Astrocyte of the cerebellum (primary cell): ENCODE measurements around the gene C1orf210.

Experiments used
- DNase-seq: peaks from one replicate; pipeline ENCODE4 v3.0.0-alpha.2; 2011; ENCODE audit warnings: low read depth
- H3K4me3 ChIP-seq: 2 replicates; pipeline ENCODE4 v1.5.1; 2011; ENCODE audit warnings: mild to moderate bottlenecking, low read depth, low read length, moderate library complexity
- in situ Hi-C: cut with HindIII; loops from 2 replicates; pipeline ENCODE4 v1.10.0; 2017; ENCODE audit warnings: low sequenced_read_pairs
- TF ChIP-seq, protein P1 (sequence below): IDR thresholded peaks from 2 replicates; pipeline ENCODE4 v1.5.1; 2012; ENCODE audit warnings: low read length, low read depth, moderate library complexity, mild to moderate bottlenecking; ENCODE audit errors: missing control alignments

C1orf210 gene

GRCh38 chr1:43270421-43271095 is 14.8 kb downstream of the C1orf210 start:
- TF ChIP-seq, protein P1, sequence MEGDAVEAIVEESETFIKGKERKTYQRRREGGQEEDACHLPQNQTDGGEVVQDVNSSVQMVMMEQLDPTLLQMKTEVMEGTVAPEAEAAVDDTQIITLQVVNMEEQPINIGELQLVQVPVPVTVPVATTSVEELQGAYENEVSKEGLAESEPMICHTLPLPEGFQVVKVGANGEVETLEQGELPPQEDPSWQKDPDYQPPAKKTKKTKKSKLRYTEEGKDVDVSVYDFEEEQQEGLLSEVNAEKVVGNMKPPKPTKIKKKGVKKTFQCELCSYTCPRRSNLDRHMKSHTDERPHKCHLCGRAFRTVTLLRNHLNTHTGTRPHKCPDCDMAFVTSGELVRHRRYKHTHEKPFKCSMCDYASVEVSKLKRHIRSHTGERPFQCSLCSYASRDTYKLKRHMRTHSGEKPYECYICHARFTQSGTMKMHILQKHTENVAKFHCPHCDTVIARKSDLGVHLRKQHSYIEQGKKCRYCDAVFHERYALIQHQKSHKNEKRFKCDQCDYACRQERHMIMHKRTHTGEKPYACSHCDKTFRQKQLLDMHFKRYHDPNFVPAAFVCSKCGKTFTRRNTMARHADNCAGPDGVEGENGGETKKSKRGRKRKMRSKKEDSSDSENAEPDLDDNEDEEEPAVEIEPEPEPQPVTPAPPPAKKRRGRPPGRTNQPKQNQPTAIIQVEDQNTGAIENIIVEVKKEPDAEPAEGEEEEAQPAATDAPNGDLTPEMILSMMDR: no peak
- in situ Hi-C loops: no loop called here
- DNase-seq: no peak
- H3K4me3 ChIP-seq: no peak overlapping the region

DNA sequence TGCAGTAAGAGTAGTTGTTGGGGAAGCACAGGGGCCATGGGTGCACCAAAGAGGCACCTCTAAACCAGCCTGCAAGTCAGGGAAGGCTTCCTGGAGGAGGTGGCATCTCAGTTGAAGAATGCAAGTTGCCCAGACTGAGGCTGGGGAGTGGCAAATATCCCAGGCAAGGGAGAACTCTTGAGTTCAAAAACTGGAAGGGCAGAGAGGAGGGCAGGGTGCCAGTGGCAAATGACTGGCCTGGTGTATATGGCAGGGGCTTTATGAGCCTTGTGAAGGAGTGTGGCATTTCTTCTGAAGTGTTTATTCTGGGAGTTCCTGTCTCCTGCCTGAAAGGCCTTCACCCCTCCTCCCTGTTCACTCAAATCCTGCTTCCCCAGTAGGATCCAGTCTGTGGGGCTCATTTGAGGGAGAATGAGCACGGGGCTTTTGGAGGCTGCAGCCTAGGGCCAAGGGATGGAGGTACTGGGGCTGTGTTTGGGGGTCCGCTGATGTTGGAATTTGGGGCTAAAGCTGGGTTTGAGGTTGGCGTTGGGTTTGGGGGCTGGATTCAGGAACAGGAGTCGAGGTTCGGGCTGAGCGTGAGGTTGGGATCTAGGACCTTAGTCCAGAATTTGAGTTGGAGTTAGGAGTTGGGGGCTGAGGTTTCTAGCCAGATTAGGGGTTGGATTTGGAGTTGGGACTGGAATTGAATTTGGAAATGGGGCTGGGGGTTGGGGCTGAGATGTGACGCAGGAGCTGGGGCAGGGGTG is 15.6 kb downstream of the C1orf210 start, which contains the start of gene TMEM125:
Gene TMEM125, plus strand, starts transcription at position 357 of the 749 bp plus-strand sequence. CDS start 2,740 bp downstream, outside the sequence.
- TF ChIP-seq, protein P1: no peak
- no peak within 1 kb of the TSS for H3K4me3 ChIP-seq
- in situ Hi-C loops: no loop called here
- no peak for DNase-seq

GRCh38 chr1:43267818-43268425 is 17.5 kb downstream of the C1orf210 start:
- TF ChIP-seq, protein P1: no peak
- in situ Hi-C loops: no loop called here
- H3K4me3 ChIP-seq: no peak overlapping the region
- no peak for DNase-seq

- TF ChIP-seq, protein P1: no peak
- H3K4me3 ChIP-seq: no peak overlapping the region
- in situ Hi-C loops: no loop called here
- peak; percentile 8 for DNase-seq
Measured at GRCh38 chr1:43267291-43267805, 18.0 kb downstream of the C1orf210 start.

DNA sequence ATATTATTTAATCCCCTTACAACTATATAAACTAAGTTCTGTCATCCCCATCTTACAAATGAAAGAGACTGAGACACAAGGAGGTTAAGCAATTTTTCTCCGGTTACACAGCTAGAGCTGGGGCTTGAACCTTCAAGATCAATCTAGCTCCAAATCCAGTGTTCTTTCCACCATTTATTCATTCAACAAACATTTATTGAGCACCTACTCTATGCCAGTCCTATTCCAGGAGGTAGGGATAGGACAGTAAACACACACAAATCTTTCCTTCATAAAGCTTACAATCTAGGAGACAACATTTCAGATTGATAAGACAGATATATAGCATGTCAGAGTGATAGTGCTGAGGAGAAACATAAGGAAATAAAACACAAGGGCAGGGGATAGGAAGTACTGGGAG is 18.5 kb downstream of the C1orf210 start:
- no peak for DNase-seq
- in situ Hi-C loops: no loop called here
- TF ChIP-seq, protein P1: no peak
- H3K4me3 ChIP-seq: no peak overlapping the region

DNA sequence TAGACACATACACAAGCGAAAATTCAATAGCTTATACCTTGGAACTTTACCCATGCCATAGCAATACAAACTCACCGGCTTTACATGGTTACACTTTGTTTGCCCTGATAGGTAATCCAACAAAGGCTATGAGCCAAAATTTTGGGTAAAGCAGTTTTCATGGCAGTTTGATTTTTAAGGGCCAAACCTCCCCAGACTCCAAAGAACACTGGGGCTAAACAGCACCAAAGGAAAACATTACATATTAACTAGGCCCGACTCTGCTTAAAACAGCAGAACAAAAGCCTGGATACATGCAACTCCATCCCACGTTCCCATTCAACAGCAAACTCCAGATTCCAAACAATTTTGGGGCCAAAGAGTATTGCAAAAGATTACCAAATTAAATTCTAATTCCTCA is 19.9 kb downstream of the C1orf210 start:
- in situ Hi-C loops: no loop called here
- TF ChIP-seq, protein P1: no peak

More for the DNA sequence above, 19.9 kb downstream of the C1orf210 start:
- H3K4me3 ChIP-seq: no peak overlapping the region
- DNase-seq: no peak
